D721Med (cell line): ENCODE results near the gene AADACL4.
"Not testable (repeated sequence)": the region's sequence is repeated elsewhere in the genome, so short reads cannot be mapped to it uniquely, and the experiment has no call there.

Experiments
- DNase-seq: peaks from one replicate; pipeline ENCODE4 v3.0.0; 2011; ENCODE audit warnings: low spot score; ENCODE audit not compliant: insufficient read length
- FAIRE-seq: peaks from 2 replicates; lab custom pipeline; 2011; peaks lifted over from hg19 to GRCh38; lab: Jason Lieb, UNC
- TF ChIP-seq, protein P1 (sequence below): IDR thresholded peaks from 2 replicates; pipeline ENCODE4 v1.5.1; 2012; ENCODE audit warnings: mild to moderate bottlenecking, control low read depth; ENCODE audit not compliant: insufficient read depth; ENCODE audit errors: missing control alignments

Gene AADACL4

GRCh38 chr1:12637693-12638092 lies 6.2 kb upstream of the AADACL4 start:
- FAIRE-seq (no peak), DNase-seq (no peak)
- TF ChIP-seq, protein P1, sequence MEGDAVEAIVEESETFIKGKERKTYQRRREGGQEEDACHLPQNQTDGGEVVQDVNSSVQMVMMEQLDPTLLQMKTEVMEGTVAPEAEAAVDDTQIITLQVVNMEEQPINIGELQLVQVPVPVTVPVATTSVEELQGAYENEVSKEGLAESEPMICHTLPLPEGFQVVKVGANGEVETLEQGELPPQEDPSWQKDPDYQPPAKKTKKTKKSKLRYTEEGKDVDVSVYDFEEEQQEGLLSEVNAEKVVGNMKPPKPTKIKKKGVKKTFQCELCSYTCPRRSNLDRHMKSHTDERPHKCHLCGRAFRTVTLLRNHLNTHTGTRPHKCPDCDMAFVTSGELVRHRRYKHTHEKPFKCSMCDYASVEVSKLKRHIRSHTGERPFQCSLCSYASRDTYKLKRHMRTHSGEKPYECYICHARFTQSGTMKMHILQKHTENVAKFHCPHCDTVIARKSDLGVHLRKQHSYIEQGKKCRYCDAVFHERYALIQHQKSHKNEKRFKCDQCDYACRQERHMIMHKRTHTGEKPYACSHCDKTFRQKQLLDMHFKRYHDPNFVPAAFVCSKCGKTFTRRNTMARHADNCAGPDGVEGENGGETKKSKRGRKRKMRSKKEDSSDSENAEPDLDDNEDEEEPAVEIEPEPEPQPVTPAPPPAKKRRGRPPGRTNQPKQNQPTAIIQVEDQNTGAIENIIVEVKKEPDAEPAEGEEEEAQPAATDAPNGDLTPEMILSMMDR, result no peak

DNA sequence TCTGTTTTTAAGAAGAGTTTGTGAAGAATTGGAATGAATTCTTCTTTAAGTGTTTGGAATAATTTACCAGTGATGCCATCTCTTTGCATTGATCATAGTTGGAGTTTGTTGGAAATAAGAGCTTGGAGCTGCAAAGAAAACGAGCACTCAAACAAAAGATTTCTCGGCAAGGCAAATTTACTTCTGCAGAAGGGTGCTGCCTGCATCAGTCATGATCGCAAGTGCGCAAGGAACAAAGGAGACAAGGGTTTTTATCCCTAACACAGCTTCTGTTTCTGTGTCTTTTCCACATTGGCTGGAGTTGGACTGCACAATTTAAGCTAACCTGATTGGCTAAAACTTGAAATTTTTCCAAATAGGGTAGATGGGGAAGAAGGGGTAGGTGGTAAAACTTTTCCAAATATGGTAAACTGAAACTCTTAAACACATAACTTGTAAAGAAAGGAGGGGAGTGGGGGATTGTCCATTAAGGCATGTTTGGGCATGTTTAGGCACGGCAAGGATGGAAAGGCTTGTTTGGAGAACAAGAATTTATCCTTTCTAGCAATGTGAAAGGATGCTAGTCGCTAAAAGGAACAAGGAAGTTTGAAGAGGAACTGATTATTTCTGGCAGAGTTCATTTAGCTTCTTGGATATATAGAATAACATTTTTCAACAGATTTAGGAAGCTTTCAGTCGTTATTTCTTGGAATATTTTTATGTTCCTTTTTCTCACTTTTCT lies 3.5 kb upstream of the AADACL4 start:
- DNase-seq (no peak), FAIRE-seq (no peak)
- TF ChIP-seq, protein P1, result no peak

GRCh38 chr1:12640958-12641272 lies 3.0 kb upstream of the AADACL4 start:
- FAIRE-seq (no peak), DNase-seq (no peak)
- TF ChIP-seq, protein P1, result no peak

GRCh38 chr1:12643079-12643478 lies 806 bp upstream of the AADACL4 start:
- FAIRE-seq, result no peak

GRCh38 chr1:12644237-12644636 lies 352 bp downstream of the AADACL4 start:
- DNase-seq, result no peak
- TF ChIP-seq, protein P1, result no peak
- no peak for FAIRE-seq

More at GRCh38 chr1:12643079-12643478, 806 bp upstream of the AADACL4 start:
- DNase-seq, result no peak
- TF ChIP-seq, protein P1, result no peak

DNA sequence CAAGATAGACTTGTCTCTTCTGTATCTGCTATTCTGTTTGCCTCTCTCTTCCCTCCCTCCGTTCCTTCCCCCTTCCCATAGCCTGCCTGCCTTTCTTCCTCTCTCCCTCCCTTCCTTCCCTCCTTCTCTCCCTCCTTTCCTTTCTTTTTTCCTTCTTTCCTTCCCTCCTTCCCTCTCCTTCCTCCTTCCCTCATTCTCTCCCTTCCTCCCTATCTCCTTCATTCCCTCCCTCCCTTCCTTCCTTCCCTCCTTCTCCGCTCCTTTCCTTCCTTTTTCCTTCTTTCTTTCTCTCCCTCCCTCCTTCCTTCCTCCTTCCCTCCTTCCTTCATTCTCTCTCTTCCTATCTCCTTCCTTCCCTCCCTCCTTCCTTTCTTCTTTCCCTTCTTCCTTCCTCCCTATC lies 944 bp downstream of the AADACL4 start:
- TF ChIP-seq, protein P1, result no peak
- no peak for DNase-seq
- no peak for FAIRE-seq

- FAIRE-seq, DNase-seq: not testable (repeated sequence)
Measured at GRCh38 chr1:12645401-12645800, 1.5 kb downstream of the AADACL4 start.
